NCI-H748 (cell line): ENCODE data around the gene CDK17.
A peak's percentile ranks its signal among the peaks of the same experiment; 100 is the strongest.

Experiments
- DNase-seq: peaks from one replicate; lab custom pipeline; 2025; ENCODE audit not compliant: unreplicated experiment; lab: John Stamatoyannopoulos, UW

Gene CDK17

DNA sequence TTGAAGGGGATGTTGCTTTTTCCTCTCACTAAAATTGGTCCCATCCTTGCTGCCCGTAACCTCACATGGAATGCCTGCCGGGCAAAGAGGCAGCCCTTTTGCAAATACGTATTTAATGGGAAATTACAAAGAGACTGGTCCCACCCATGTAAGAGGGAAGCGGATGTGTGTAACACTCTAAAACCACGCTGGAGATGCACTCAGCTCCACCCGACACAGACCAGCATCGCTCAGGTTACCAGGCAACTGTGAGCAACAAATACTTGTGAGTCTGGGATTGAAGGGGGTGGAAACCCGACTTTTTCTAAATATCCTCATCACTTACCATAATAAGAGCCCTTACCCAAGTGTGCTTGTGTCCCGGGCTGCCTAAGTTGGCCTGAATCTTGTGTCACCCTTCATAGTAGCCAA lies 158.4 kb downstream of the CDK17 start:
- DNase-seq, result peak; percentile 92

GRCh38 chr12:96241431-96241830 lies 158.8 kb downstream of the CDK17 start:
- peak; percentile 41 for DNase-seq

DNA sequence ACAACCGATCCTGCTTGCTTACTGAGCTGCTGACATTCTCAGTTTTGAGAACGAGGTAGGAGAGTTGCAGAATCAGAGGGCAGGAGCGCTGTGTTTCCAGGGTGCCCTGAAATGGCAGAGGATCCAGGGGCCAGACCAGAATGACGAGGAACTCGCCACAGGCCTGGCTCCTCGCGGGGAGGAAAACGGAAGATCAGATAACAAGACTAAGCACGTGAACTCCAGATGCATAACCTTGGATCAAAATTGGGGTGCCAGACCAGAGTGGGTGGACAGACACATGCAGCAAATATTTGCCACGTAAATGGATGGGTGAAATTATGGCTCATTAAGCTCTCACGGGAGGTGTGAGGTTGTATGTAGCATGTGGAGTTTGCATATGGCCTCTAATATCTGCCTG lies 159.6 kb downstream of the CDK17 start:
- no peak for DNase-seq

GRCh38 chr12:96239711-96240635 lies 160.3 kb downstream of the CDK17 start:
- no peak for DNase-seq

- no peak for DNase-seq
These were observed 161.7 kb downstream of the CDK17 start for GRCh38 chr12:96238336-96239047.

DNA sequence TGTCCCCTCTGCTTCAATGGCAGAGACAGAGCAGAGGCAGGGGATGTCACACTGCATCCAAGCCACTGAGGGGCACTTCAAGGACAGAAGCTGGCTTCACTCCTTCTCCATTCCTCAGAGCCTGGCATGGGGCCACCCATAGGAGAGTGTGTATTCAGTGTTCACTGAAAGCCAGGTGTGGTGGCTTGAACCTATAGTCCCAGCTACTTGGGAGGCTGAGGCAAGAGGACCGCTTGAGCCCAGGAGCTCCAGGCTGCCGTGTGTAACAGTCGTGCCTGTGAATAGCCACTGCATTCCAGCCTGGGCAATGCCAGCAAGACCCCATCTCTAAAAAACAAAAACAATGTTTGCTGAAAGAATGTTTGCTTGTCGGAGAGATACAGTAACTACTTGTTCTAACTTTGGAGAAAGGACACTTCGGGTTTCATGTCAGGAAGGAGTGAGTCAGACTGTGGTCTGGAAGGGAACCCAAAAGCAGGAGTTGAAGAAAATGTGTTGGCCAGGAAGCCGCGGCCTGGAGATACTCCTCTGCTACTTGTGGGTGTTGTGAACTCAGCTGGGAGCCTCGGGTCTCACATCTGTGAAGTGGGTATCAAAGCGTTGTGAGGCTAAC lies 162.7 kb downstream of the CDK17 start:
- DNase-seq, result peak; percentile 20

DNA sequence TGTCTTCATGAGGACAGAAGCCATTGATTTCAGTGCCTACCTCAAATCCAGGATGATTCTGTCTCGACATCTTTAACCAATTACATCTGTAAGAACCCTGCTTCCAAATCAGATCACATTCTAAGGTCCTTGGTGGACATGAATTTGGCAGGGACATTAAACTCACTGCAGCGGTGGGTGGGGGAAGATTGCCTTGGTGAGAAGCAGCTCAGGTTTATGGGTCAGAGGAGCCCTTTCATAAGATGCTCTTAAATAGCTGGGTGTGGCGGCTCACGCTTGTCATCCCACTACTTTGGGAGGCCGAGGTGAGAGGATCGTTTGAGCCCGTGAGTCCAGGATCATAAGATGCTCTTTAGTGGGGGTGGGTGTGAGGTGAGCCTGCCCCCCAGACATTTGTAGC lies 163.2 kb downstream of the CDK17 start:
- no peak for DNase-seq

- DNase-seq, result no peak
These were observed 163.9 kb downstream of the CDK17 start for GRCh38 chr12:96236221-96236822.

DNA sequence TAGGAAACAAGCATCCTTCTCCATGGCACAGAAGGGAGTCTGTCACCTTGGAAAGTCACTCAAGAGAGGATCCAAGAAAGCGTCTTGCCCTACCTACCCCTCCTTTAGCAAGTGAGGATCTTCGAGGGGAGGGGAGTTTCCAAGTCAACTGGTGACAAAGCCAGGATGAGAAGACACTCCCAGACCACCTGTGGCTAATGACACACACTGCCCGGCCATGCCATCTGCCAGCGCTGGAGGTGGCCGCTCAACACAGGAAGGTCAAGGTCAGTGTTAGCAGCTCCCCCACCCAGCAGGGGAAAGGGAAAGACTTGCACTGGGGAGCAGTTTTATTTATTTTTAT lies 164.8 kb downstream of the CDK17 start:
- DNase-seq, result peak; percentile 47

- DNase-seq, result peak; percentile 47
These were observed 165.4 kb downstream of the CDK17 start for GRCh38 chr12:96234591-96235483.

- DNase-seq, result no peak
These were observed 166.2 kb downstream of the CDK17 start for GRCh38 chr12:96233939-96234461.

GRCh38 chr12:96233168-96233567 lies 167.1 kb downstream of the CDK17 start:
- DNase-seq, result no peak

DNA sequence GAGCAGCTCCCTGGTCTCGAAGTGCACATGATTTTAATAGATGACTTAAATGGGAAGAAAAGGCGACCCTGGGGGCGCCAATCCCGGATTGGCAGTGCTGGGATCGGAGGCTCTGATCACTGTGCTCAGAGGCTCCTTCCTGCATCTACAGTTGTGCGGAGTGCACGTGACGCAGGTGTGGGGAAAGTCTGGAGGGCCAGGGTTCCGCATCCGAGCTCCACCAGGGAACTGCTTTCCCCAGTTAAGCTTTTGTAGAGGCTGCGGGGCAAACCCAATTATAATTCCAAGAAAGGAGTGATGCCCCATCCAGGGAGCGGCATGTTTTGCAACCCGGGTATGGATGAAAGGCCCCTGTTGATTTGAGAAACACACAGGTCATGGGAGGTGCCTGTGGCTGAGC lies 169.6 kb downstream of the CDK17 start:
- DNase-seq, result no peak

- DNase-seq, result no peak
These were observed 171.5 kb downstream of the CDK17 start for GRCh38 chr12:96228566-96229248.
